K562 (cell line): ENCODE data around the gene HDAC1. TPM values are rescaled to one million over a fixed set of nuclear protein-coding genes. Genes with fewer than 3 reads are reported as not detected.

ENCODE experiments used
- CREM ChIP-seq: IDR thresholded peaks from 2 replicates; pipeline ENCODE4 v1.6.1; 2014; ENCODE audit warnings: antibody characterized with exemption, low read depth
- HEY1 ChIP-seq: fragments of 250-450 bp; sonication (Bioruptor Pico); IDR thresholded peaks from 2 replicates; pipeline ENCODE4 v1.5.0; 2020; ENCODE audit warnings: mild to moderate bottlenecking, moderate library complexity, borderline replicate concordance
- KLF16 ChIP-seq: IDR thresholded peaks from 2 replicates; pipeline ENCODE4 v1.6.1; 2016; ENCODE audit warnings: antibody characterized with exemption
- OTX1 ChIP-seq: fragments of 450-650 bp; formaldehyde crosslinking; IDR thresholded peaks from 2 replicates; pipeline ENCODE4 v1.4.0; 2022; ENCODE audit warnings: mild to moderate bottlenecking
- PHF8 ChIP-seq: fragments of 200-600 bp; sonication (generic); IDR thresholded peaks from 2 replicates; pipeline ENCODE4 v1.6.1; 2012; ENCODE audit warnings: mixed run types, mild to moderate bottlenecking, inconsistent platforms, low read length, moderate library complexity, borderline replicate concordance
- RBM39 ChIP-seq: fragments of 200-400 bp; formaldehyde crosslinking; optimal IDR thresholded peaks from 2 replicates; pipeline ENCODE3; 2018; ENCODE audit warnings: low read depth, low read length
- SAP30 ChIP-seq: fragments of 200-600 bp; sonication (generic); IDR thresholded peaks from 2 replicates; pipeline ENCODE4 v1.6.1; 2012; ENCODE audit warnings: borderline replicate concordance, low read depth, mild to moderate bottlenecking, moderate library complexity, low read length, control low read depth, inconsistent platforms; ENCODE audit not compliant: insufficient read depth, poor library complexity, severe bottlenecking
- SMC3 ChIP-seq: conservative IDR thresholded peaks from 2 replicates; pipeline ENCODE4 v1.6.1; 2011; ENCODE audit warnings: low read depth, low read length, improper control_type of control experiment; ENCODE audit not compliant: insufficient read depth
- THAP7 ChIP-seq: fragments of 250-450 bp; sonication (Bioruptor Pico); IDR thresholded peaks from 2 replicates; pipeline ENCODE4 v1.5.0; 2021
- polyA plus RNA-seq, 8 experiments: library from polyadenylated mRNA; depleted of rRNA in 4 of 8; stranded (reverse) in 5 of 8; unstranded in 3 of 8; fragments of >200 nt; fragmentation: Nextera tagmentation in 2 of 8; fragmentation: Illumina TruSeq in 1 of 8; extraction: Ambion mirVana in 2 of 8; extraction: Trizol in 1 of 8; gene quantifications; 2 replicates each; pipeline versions ENCODE4 v1.2.1 to v1.2.3, GENCODE V29; 2011 to 2014; ENCODE audit warnings: inconsistent platforms in 1 of 8, missing spikeins in 1 of 8
- total RNA-seq, 7 experiments: library from RNA; depleted of rRNA in 6 of 7; stranded (reverse); fragments of >200 nt in 6 of 7; fragmentation: Illumina TruSeq in 2 of 7; extraction: Trizol in 2 of 7; gene quantifications; 2 replicates each; pipeline versions ENCODE4 v1.2.1 to v1.2.3, GENCODE V29; 2011 to 2021; ENCODE audit warnings: low replicate concordance in 1 of 7
- TF ChIP-seq, protein P1 (sequence below): sonication (generic); formaldehyde crosslinking; IDR thresholded peaks from 2 replicates; pipeline ENCODE4 v1.8.0; 2023; ENCODE audit warnings: mild to moderate bottlenecking, missing genetic modification reagents
- TF ChIP-seq, protein P2 (sequence below): fragments of 250-450 bp; sonication (Bioruptor Pico); IDR thresholded peaks from 2 replicates; pipeline ENCODE4 v1.8.0; 2022; ENCODE audit warnings: moderate library complexity, mild to moderate bottlenecking, inconsistent platforms
- TF ChIP-seq, protein P3 (sequence below), 3 experiments: IDR thresholded peaks in 2 of 3; conservative IDR thresholded peaks in 1 of 3; 2 replicates each; pipeline ENCODE4 v1.5.1; 2011 to 2012; ENCODE audit warnings: low read length in 3 of 3, mild to moderate bottlenecking in 3 of 3, control low read depth in 2 of 3, improper control_type of control experiment in 1 of 3, inconsistent platforms in 1 of 3, low read depth in 1 of 3, mixed read lengths in 1 of 3, moderate library complexity in 1 of 3; ENCODE audit not compliant: insufficient read depth in 2 of 3
- TF ChIP-seq, protein P4 (sequence below): fragments of 450-650 bp; IDR thresholded peaks from 2 replicates; pipeline ENCODE4 v1.6.1; 2017; ENCODE audit warnings: antibody characterized with exemption, mild to moderate bottlenecking

Gene HDAC1
- total and polyA plus RNA-seq, 9 of the 15 experiments (the other 6 are each of a cell fraction or from before 2014, with no cell fraction given): 169 to 384 (median 193) TPM

DNA sequence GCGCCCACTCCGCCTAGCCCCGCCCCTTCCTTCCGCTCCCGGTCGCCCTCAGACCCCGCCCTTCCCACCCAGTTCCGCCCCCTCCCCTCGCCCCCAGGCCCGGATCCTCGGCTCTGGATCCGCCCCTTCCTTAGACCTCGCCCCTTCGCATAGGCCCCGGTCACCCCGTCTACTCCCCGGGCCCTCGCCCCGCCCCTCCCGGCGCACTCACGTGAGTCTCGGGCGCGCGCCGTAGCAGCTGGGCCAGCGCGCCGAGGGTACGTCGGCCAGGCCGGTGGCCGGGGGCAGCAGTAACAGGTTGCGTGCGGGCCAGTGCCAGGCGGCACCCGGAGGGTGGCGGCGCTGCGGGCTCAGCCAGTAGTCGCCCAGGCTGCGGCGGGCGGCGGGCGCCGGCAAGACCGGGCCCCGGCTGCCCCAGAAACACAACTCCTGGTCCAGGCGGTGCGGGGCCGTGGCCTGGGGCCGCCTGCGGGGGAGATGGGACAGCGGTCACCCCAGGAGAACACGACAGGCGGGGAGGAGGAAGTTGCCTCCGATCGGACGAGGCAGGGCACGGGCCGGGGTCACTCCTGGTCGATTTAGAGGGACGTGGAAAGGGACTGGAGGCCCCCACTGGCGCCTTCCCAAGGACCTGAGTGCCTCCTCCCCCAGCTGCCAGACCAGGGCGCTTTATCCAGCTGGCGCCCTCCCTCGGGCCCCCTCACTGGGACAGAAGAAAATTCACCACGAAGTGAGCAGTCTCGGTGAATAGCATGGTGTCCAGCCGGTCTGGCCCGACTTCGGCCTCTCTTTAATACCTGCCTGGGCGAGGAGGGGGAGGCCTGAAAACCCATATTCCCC, 59.7 kb downstream of the HDAC1 start (continued):
- TF ChIP-seq, protein P1, sequence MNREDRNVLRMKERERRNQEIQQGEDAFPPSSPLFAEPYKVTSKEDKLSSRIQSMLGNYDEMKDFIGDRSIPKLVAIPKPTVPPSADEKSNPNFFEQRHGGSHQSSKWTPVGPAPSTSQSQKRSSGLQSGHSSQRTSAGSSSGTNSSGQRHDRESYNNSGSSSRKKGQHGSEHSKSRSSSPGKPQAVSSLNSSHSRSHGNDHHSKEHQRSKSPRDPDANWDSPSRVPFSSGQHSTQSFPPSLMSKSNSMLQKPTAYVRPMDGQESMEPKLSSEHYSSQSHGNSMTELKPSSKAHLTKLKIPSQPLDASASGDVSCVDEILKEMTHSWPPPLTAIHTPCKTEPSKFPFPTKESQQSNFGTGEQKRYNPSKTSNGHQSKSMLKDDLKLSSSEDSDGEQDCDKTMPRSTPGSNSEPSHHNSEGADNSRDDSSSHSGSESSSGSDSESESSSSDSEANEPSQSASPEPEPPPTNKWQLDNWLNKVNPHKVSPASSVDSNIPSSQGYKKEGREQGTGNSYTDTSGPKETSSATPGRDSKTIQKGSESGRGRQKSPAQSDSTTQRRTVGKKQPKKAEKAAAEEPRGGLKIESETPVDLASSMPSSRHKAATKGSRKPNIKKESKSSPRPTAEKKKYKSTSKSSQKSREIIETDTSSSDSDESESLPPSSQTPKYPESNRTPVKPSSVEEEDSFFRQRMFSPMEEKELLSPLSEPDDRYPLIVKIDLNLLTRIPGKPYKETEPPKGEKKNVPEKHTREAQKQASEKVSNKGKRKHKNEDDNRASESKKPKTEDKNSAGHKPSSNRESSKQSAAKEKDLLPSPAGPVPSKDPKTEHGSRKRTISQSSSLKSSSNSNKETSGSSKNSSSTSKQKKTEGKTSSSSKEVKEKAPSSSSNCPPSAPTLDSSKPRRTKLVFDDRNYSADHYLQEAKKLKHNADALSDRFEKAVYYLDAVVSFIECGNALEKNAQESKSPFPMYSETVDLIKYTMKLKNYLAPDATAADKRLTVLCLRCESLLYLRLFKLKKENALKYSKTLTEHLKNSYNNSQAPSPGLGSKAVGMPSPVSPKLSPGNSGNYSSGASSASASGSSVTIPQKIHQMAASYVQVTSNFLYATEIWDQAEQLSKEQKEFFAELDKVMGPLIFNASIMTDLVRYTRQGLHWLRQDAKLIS (CRISPR knock-in tag): 0 out of 2 replicates have a peak, but pooled peaks have one; percentile 56
- TF ChIP-seq PHF8: peak; percentile 88; the same call in 1 of the 2 replicates
- TF ChIP-seq RBM39: no peak
- TF ChIP-seq, protein P2, sequence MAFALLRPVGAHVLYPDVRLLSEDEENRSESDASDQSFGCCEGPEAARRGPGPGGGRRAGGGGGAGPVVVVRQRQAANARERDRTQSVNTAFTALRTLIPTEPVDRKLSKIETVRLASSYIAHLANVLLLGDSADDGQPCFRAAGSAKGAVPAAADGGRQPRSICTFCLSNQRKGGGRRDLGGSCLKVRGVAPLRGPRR (CRISPR knock-in tag): no peak
- no peak for TF ChIP-seq HEY1 (CRISPR knock-in tag)
- TF ChIP-seq OTX1 (CRISPR knock-in tag): no peak
- TF ChIP-seq, protein P3, sequence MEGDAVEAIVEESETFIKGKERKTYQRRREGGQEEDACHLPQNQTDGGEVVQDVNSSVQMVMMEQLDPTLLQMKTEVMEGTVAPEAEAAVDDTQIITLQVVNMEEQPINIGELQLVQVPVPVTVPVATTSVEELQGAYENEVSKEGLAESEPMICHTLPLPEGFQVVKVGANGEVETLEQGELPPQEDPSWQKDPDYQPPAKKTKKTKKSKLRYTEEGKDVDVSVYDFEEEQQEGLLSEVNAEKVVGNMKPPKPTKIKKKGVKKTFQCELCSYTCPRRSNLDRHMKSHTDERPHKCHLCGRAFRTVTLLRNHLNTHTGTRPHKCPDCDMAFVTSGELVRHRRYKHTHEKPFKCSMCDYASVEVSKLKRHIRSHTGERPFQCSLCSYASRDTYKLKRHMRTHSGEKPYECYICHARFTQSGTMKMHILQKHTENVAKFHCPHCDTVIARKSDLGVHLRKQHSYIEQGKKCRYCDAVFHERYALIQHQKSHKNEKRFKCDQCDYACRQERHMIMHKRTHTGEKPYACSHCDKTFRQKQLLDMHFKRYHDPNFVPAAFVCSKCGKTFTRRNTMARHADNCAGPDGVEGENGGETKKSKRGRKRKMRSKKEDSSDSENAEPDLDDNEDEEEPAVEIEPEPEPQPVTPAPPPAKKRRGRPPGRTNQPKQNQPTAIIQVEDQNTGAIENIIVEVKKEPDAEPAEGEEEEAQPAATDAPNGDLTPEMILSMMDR (IDR thresholded peaks at IDR 0.05 in 2 of 3, conservative IDR thresholded peaks at IDR 0.05 in 1 of 3; ENCODE audit: insufficient read depth in 2 of 3, low read depth in 1 of 3, low read length in 3 of 3): peak in 2 of 3 experiments; percentile 34 to 49; a peak in 5 of 6 replicates
- peak; percentile 50 for TF ChIP-seq THAP7
- peak; percentile 88 for TF ChIP-seq SAP30
- TF ChIP-seq KLF16: 0 out of 2 replicates have a peak, but pooled peaks have one; percentile 13
- no peak for TF ChIP-seq SMC3
- TF ChIP-seq CREM: peak; percentile 84
- TF ChIP-seq, protein P4, sequence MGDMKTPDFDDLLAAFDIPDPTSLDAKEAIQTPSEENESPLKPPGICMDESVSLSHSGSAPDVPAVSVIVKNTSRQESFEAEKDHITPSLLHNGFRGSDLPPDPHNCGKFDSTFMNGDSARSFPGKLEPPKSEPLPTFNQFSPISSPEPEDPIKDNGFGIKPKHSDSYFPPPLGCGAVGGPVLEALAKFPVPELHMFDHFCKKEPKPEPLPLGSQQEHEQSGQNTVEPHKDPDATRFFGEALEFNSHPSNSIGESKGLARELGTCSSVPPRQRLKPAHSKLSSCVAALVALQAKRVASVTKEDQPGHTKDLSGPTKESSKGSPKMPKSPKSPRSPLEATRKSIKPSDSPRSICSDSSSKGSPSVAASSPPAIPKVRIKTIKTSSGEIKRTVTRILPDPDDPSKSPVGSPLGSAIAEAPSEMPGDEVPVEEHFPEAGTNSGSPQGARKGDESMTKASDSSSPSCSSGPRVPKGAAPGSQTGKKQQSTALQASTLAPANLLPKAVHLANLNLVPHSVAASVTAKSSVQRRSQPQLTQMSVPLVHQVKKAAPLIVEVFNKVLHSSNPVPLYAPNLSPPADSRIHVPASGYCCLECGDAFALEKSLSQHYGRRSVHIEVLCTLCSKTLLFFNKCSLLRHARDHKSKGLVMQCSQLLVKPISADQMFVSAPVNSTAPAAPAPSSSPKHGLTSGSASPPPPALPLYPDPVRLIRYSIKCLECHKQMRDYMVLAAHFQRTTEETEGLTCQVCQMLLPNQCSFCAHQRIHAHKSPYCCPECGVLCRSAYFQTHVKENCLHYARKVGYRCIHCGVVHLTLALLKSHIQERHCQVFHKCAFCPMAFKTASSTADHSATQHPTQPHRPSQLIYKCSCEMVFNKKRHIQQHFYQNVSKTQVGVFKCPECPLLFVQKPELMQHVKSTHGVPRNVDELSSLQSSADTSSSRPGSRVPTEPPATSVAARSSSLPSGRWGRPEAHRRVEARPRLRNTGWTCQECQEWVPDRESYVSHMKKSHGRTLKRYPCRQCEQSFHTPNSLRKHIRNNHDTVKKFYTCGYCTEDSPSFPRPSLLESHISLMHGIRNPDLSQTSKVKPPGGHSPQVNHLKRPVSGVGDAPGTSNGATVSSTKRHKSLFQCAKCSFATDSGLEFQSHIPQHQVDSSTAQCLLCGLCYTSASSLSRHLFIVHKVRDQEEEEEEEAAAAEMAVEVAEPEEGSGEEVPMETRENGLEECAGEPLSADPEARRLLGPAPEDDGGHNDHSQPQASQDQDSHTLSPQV: peak; percentile 64
